Measurements from ENCODE around the gene FGFRL1. TPM values are rescaled to one million over a fixed set of nuclear protein-coding genes. Genes with fewer than 3 reads are reported as not detected.

Gene FGFRL1
- polyA plus RNA-seq, 2 of the 4 experiments (the other 2 are of a cell fraction) = 4.7 to 11.2 TPM

DNA sequence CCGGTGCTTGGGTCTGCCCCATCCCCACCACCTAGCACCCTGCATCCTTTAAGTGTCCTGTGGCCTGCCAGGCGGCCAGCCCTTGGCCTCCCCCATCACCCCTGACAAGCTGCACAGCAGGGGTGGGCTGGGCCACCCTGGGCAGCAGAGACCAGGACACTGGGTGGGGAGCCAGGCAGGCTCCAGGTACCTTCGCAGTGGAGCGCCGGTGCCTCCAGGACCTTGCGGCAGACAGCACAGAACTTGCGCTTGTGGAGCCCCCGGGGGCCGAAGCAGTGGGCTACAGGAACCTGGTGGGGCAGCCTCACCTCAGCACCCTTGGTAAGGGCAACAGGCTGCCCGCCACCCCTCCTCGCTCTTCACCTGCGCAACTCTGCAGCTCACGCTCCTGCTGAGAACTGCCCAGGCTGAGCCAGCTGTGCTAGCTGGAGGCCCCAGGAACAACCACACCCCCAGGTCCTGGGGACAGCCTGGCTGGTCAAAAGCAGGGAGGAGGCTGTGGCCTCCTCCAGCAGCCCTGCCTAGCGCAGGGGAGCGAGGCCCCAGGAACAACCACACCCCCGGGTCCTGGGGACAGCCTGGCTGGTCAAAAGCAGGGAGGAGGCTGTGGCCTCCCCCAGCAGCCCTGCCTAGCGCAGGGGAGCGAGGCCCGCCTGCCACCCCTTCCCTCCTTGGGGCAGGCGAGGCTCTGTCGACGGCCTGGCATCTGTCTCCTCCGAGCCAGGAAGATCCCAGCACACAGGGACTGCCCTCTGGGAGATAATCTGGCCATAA is 42.6 kb upstream of the FGFRL1 start:
- Histone ChIP-seq H3K27ac (no peak overlapping the region), H3K4me1 (peaks cover 11% of the 10 kb centered on the region; the same call in 2 of the 3 replicates), H3K9me3 (no peaks in the 10 kb centered on the region), H3K4me2 (no peak overlapping the region), H3K4me3 (no peak overlapping the region)
- ATAC-seq (no peak), FAIRE-seq (no peak), DNase-seq (ENCODE audit: low read depth in 1 of 2, low spot score in 1 of 2) (no peak)
- CTCF ChIA-PET = no interaction called here
- 100% methylated on average over 5 of the region's 23 CpGs for WGBS (ENCODE audit: missing lambda C conversion rate)
- POLR2A ChIA-PET = no interaction called here
- TF ChIP-seq, protein P1, sequence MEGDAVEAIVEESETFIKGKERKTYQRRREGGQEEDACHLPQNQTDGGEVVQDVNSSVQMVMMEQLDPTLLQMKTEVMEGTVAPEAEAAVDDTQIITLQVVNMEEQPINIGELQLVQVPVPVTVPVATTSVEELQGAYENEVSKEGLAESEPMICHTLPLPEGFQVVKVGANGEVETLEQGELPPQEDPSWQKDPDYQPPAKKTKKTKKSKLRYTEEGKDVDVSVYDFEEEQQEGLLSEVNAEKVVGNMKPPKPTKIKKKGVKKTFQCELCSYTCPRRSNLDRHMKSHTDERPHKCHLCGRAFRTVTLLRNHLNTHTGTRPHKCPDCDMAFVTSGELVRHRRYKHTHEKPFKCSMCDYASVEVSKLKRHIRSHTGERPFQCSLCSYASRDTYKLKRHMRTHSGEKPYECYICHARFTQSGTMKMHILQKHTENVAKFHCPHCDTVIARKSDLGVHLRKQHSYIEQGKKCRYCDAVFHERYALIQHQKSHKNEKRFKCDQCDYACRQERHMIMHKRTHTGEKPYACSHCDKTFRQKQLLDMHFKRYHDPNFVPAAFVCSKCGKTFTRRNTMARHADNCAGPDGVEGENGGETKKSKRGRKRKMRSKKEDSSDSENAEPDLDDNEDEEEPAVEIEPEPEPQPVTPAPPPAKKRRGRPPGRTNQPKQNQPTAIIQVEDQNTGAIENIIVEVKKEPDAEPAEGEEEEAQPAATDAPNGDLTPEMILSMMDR (IDR thresholded peaks at IDR 0.05) = no peak
- TF ChIP-seq NFE2L2 (conservative IDR thresholded peaks at IDR 0.05; ENCODE audit: low read length) (no peak), POLR2AphosphoS2 (conservative IDR thresholded peaks at IDR 0.05; ENCODE audit: low read length) (no peak), RFX5 (IDR thresholded peaks at IDR 0.05) (no peak), SREBF2 (IDR thresholded peaks at IDR 0.05) (no peak), ESRRA (IDR thresholded peaks at IDR 0.05; ENCODE audit: borderline replicate concordance, low read length) (no peak), NPAS2 (CRISPR knock-in tag; IDR thresholded peaks at IDR 0.05; ENCODE audit: borderline replicate concordance) (no peak), KDM1A (IDR thresholded peaks at IDR 0.05; ENCODE audit: low read depth) (no peak), CEBPB (IDR thresholded peaks at IDR 0.05) (no peak), ZNF302 (CRISPR knock-in tag; IDR thresholded peaks at IDR 0.05) (no peak), KDM5A (IDR thresholded peaks at IDR 0.05) (no peak), EHMT2 (IDR thresholded peaks at IDR 0.05; ENCODE audit: low read depth) (no peak)
- TF ChIP-seq, protein P2, sequence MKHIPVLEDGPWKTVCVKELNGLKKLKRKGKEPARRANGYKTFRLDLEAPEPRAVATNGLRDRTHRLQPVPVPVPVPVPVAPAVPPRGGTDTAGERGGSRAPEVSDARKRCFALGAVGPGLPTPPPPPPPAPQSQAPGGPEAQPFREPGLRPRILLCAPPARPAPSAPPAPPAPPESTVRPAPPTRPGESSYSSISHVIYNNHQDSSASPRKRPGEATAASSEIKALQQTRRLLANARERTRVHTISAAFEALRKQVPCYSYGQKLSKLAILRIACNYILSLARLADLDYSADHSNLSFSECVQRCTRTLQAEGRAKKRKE (CRISPR knock-in tag; IDR thresholded peaks at IDR 0.05; ENCODE audit: low read depth) = no peak

DNA sequence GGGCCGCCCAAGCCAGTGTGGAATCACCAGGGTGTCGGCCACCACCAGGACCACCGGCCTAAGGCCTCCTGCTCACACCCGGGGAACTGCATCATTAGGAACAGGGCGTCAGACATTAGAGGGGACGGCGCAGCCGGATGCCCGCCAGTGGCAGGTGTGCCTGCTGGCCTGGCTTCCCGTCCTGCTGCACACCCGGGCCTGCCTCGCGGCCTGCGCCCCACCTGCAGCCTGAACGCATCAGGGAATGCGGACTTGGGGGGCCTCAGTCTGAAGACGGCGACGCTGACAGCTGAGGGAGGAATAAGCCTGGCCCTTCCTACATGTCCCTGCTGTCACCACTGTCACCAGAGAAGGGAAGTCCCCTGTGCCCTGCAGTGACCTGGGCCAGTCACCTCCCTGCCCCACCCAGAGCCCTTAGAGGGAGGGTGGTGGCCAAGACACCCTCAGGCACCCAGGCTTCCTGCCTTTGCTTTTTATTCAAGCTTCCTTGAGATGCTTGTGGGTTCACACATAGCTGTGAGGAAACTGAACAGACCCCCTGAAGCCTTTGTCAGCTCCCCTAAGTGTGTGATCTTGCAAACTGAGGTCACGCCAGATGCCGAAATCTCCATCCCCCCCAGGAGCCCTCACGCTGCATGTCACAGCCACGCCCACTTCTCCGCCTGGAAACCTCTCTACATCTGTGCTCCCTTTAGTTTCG is 41.2 kb upstream of the FGFRL1 start:
- no peaks in the 10 kb centered on the region for H3K9me3 ChIP-seq
- H3K27ac ChIP-seq = no peak overlapping the region
- POLR2A ChIA-PET = no interaction called here
- no peak for DNase-seq (ENCODE audit: low read depth in 1 of 2, low spot score in 1 of 2)
- H3K4me3 ChIP-seq = no peak overlapping the region
- TF ChIP-seq JUNB (IDR thresholded peaks at IDR 0.05) = no peak
- TF ChIP-seq ZNF302 (CRISPR knock-in tag; IDR thresholded peaks at IDR 0.05) = no peak
- no peak for TF ChIP-seq NPAS2 (CRISPR knock-in tag; IDR thresholded peaks at IDR 0.05; ENCODE audit: borderline replicate concordance)
- TF ChIP-seq CBX8 (IDR thresholded peaks at IDR 0.05) = no peak
- TF ChIP-seq EHF (CRISPR knock-in tag; IDR thresholded peaks at IDR 0.05) = no peak
- TF ChIP-seq CBX2 (IDR thresholded peaks at IDR 0.05; ENCODE audit: borderline replicate concordance, low read depth) = no peak
- no peak for TF ChIP-seq SREBF2 (IDR thresholded peaks at IDR 0.05)
- no peak for TF ChIP-seq EP300 (IDR thresholded peaks at IDR 0.05)
- no peak for TF ChIP-seq KDM5A (IDR thresholded peaks at IDR 0.05)
- no peak for TF ChIP-seq HDAC2 (IDR thresholded peaks at IDR 0.05)
- TF ChIP-seq, protein P3, sequence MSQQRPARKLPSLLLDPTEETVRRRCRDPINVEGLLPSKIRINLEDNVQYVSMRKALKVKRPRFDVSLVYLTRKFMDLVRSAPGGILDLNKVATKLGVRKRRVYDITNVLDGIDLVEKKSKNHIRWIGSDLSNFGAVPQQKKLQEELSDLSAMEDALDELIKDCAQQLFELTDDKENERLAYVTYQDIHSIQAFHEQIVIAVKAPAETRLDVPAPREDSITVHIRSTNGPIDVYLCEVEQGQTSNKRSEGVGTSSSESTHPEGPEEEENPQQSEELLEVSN (IDR thresholded peaks at IDR 0.05; ENCODE audit: borderline replicate concordance, low read depth) = no peak
- TF ChIP-seq BHLHE40 (IDR thresholded peaks at IDR 0.05; ENCODE audit: low read depth, low read length) = no peak
- no peak for TF ChIP-seq POLR2A (IDR thresholded peaks at IDR 0.05; ENCODE audit: low read length)
- no peak for TF ChIP-seq FOXS1 (CRISPR knock-in tag; IDR thresholded peaks at IDR 0.05)
- TF ChIP-seq ZC3H11A (IDR thresholded peaks at IDR 0.05) = no peak
- no peak for TF ChIP-seq HOXA7 (CRISPR knock-in tag; IDR thresholded peaks at IDR 0.05)
- H3K4me2 ChIP-seq = no peak overlapping the region
- H3K4me1 ChIP-seq = peaks cover 14% of the 10 kb centered on the region; the same call in 2 of the 3 replicates
- no peak for ATAC-seq
- 89% methylated on average over 13 of the region's 25 CpGs for whole genome bisulfite sequencing (ENCODE audit: missing lambda C conversion rate)
- FAIRE-seq = no peak
- CTCF ChIA-PET = interaction anchor here (0.7 to 1.2 kb wide), 2 partner anchors 17 to 228 kb away, joined by 3 read pairs; partner anchors contain the start of gene IDUA
